GM23248 (cell line): ENCODE measurements around the gene SDC3.
"Not testable (repeated sequence)": the region's sequence is repeated elsewhere in the genome, so short reads cannot be mapped to it uniquely, and the experiment has no call there.

Experiments used
- EZH2 ChIP-seq: fragments of 200-600 bp; sonication (generic); IDR thresholded peaks from 2 replicates; pipeline ENCODE4 v1.6.1; 2018; ENCODE audit warnings: antibody characterized with exemption, mild to moderate bottlenecking; ENCODE audit not compliant: insufficient read depth, poor library complexity, severe bottlenecking
- EZH2phosphoT487 ChIP-seq: fragments of 200-600 bp; sonication (generic); IDR thresholded peaks from 2 replicates; pipeline ENCODE4 v1.6.1; 2018; ENCODE audit warnings: antibody characterized with exemption, moderate library complexity, mild to moderate bottlenecking, low read depth; ENCODE audit not compliant: insufficient read depth

- not testable (repeated sequence) for TF ChIP-seq EZH2, EZH2phosphoT487
Observed at GRCh38 chr1:30948813-30949486, 40.4 kb upstream of the SDC3 start.
